Spleen (tissue), 7 donors: ENCODE results near the gene ZNF534.

Experiments
- CTCF ChIP-seq, 11 experiments: fragments of 200-600 bp in 7 of 11; fragments of 450-650 bp in 4 of 11; sonication (generic) in 4 of 11; IDR thresholded peaks in 8 of 11; conservative IDR thresholded peaks in 3 of 11; 1 replicate in 7 of 11; 2 replicates in 4 of 11; pipeline versions ENCODE4 v1.4.0 to v1.8.0; 2016 to 2021; ENCODE audit warnings: antibody characterized with exemption in 11 of 11, inconsistent platforms in 4 of 11, mild to moderate bottlenecking in 1 of 11
- POLR2A ChIP-seq, 3 donors: fragments of 450-650 bp; IDR thresholded peaks; one replicate each; pipeline ENCODE4 v1.5.1; 2017; ENCODE audit warnings: antibody characterized with exemption in 3 of 3, mild to moderate bottlenecking in 1 of 3
- POLR2AphosphoS5 ChIP-seq, 3 donors: sonication (generic); formaldehyde crosslinking; IDR thresholded peaks; one replicate each; pipeline ENCODE4 v1.5.1; 2017; ENCODE audit warnings: antibody characterized with exemption in 3 of 3
- donor health status: DM: no; HTN: no; CAD: no; lungs with moderate emphysema.
- donor health status: DM: no; HTN: no; CAD: no.
- donor health status: DM: no; HTN: no; CAD: no.

GRCh38 chr19:52492994-52493470 lies 64.1 kb downstream of the ZNF534 start:
- TF ChIP-seq CTCF (IDR thresholded peaks at IDR 0.05 in 8 of 11, conservative IDR thresholded peaks at IDR 0.05 in 3 of 11) (no peak), POLR2A (IDR thresholded peaks at IDR 0.05) (no peak), POLR2AphosphoS5 (IDR thresholded peaks at IDR 0.05) (no peak)
